OCI-LY3 (cell line): Measurements from ENCODE around the gene ZCCHC24.

Experiments used
- H2AFZ ChIP-seq: fragments of 200-600, 300-600 bp; shearing (Covaris generic); 2 replicates; pipeline ENCODE4 v1.6.0; 2014; ENCODE audit warnings: antibody characterized with exemption, low read depth, low read length
- H3K27ac ChIP-seq: fragments of 200-600, 300-600 bp; sonication (generic); 2 replicates; pipeline ENCODE4 v1.5.1; 2014; ENCODE audit warnings: mild to moderate bottlenecking, low read length, moderate library complexity, mixed read lengths
- H3K27me3 ChIP-seq: fragments of 200-600, 300-600 bp; sonication (generic); 2 replicates; pipeline ENCODE4 v1.6.1; 2014; ENCODE audit warnings: low read depth, low read length, mixed read lengths
- H3K36me3 ChIP-seq: fragments of 200-600, 300-600 bp; sonication (generic); replicated peaks from 2 replicates; pipeline ENCODE3; 2014; ENCODE audit warnings: low read depth, low read length, mixed read lengths
- H3K4me1 ChIP-seq: fragments of 300-600, 200-600 bp; sonication (generic); 2 replicates; pipeline ENCODE4 v1.6.1; 2014; ENCODE audit warnings: low read length, mixed read lengths
- H3K4me2 ChIP-seq: fragments of 200-600, 300-600 bp; sonication (generic); 2 replicates; pipeline ENCODE4 v1.6.1; 2014; ENCODE audit warnings: low read length, mixed read lengths
- H3K4me3 ChIP-seq: fragments of 300-600, 200-600 bp; sonication (generic); 2 replicates; pipeline ENCODE4 v1.5.1; 2014; ENCODE audit warnings: antibody characterized with exemption, mild to moderate bottlenecking, low read length, moderate library complexity
- H3K79me2 ChIP-seq: fragments of 300-600, 200-600 bp; shearing (Covaris generic); 2 replicates; pipeline ENCODE4 v1.6.1; 2014; ENCODE audit warnings: mild to moderate bottlenecking, low read length, mixed read lengths
- H3K9ac ChIP-seq: fragments of 300-600, 200-600 bp; shearing (Covaris generic); 2 replicates; pipeline ENCODE4 v1.6.0; 2014; ENCODE audit warnings: mild to moderate bottlenecking, low read length, moderate library complexity
- H3K9me3 ChIP-seq: fragments of 200-600, 300-600 bp; shearing (Covaris generic); 2 replicates; pipeline ENCODE4 v1.6.1; 2014; ENCODE audit warnings: low read length, mixed read lengths; ENCODE audit not compliant: insufficient read depth
- H4K20me1 ChIP-seq: fragments of 200-600, 300-600 bp; sonication (generic); 2 replicates; pipeline ENCODE4 v1.6.1; 2016; ENCODE audit warnings: low read length, mixed read lengths; ENCODE audit not compliant: insufficient read depth
- CTCF ChIP-seq: fragments of 200-600, 300-600 bp; sonication (generic); IDR thresholded peaks from 2 replicates; pipeline ENCODE4 v1.5.1; 2014; ENCODE audit warnings: antibody characterized with exemption, low read length, low read depth
- EZH2phosphoT487 ChIP-seq: fragments of 200-600 bp; shearing (Covaris generic); IDR thresholded peaks from 2 replicates; pipeline ENCODE4 v1.6.1; 2018; ENCODE audit warnings: antibody characterized with exemption, mixed run types, low read depth

ZCCHC24 gene

GRCh38 chr10:79382491-79382941 is 62.9 kb downstream of the ZCCHC24 start:
- Histone ChIP-seq H3K27me3 (no peaks in the 10 kb centered on the region), H3K79me2 (no peaks in the 10 kb centered on the region), H4K20me1 (no peaks in the 10 kb centered on the region), H3K36me3 (no peaks in the 10 kb centered on the region), H3K9ac (no peak overlapping the region), H3K9me3 (no peaks in the 10 kb centered on the region), H3K4me3 (no peak overlapping the region), H3K4me1 (no peaks in the 10 kb centered on the region), H2AFZ (no peak overlapping the region), H3K27ac (no peak overlapping the region), H3K4me2 (no peak overlapping the region)
- no peak for TF ChIP-seq CTCF
- TF ChIP-seq EZH2phosphoT487 = no peak

GRCh38 chr10:79381804-79382221 is 63.6 kb downstream of the ZCCHC24 start:
- Histone ChIP-seq H3K9me3 (no peaks in the 10 kb centered on the region), H2AFZ (no peak overlapping the region), H3K36me3 (no peaks in the 10 kb centered on the region), H3K4me3 (no peak overlapping the region), H3K4me2 (no peak overlapping the region), H3K79me2 (no peaks in the 10 kb centered on the region), H3K27me3 (no peaks in the 10 kb centered on the region), H4K20me1 (no peaks in the 10 kb centered on the region), H3K4me1 (no peaks in the 10 kb centered on the region), H3K9ac (no peak overlapping the region), H3K27ac (no peak overlapping the region)
- TF ChIP-seq CTCF (no peak), EZH2phosphoT487 (no peak)

- no peaks in the 10 kb centered on the region for H3K4me1 ChIP-seq
- no peak overlapping the region for H2AFZ ChIP-seq
- H3K4me3 ChIP-seq = no peak overlapping the region
- no peaks in the 10 kb centered on the region for H3K79me2 ChIP-seq
- no peaks in the 10 kb centered on the region for H4K20me1 ChIP-seq
- H3K9me3 ChIP-seq = no peaks in the 10 kb centered on the region
- TF ChIP-seq CTCF (no peak), EZH2phosphoT487 (no peak)
- H3K27ac ChIP-seq = no peak overlapping the region
- H3K36me3 ChIP-seq = no peaks in the 10 kb centered on the region
- no peak overlapping the region for H3K9ac ChIP-seq
- no peaks in the 10 kb centered on the region for H3K27me3 ChIP-seq
- H3K4me2 ChIP-seq = no peak overlapping the region
Measured at GRCh38 chr10:79380946-79381721, 64.3 kb downstream of the ZCCHC24 start.

GRCh38 chr10:79380125-79380945 is 65.1 kb downstream of the ZCCHC24 start:
- Histone ChIP-seq H3K9me3 (no peaks in the 10 kb centered on the region), H3K27me3 (no peaks in the 10 kb centered on the region), H2AFZ (no peak overlapping the region), H3K9ac (no peak overlapping the region), H3K4me3 (no peak overlapping the region), H4K20me1 (no peaks in the 10 kb centered on the region), H3K4me2 (no peak overlapping the region), H3K36me3 (no peaks in the 10 kb centered on the region), H3K4me1 (no peaks in the 10 kb centered on the region), H3K27ac (no peak overlapping the region), H3K79me2 (no peaks in the 10 kb centered on the region)
- TF ChIP-seq EZH2phosphoT487 = no peak
- no peak for TF ChIP-seq CTCF
